Suprapubic skin (tissue), 4 donors: ENCODE measurements around the gene KCTD17. TPM values are rescaled to one million over a fixed set of nuclear protein-coding genes. Genes with fewer than 3 reads are reported as not detected.

Source experiments
- DNase-seq, 2 donors: peaks; one replicate each; pipeline ENCODE4 v3.0.0-alpha.2; 2019; ENCODE audit warnings: low spot score in 2 of 2
- H3K27ac ChIP-seq: fragments of 200-600 bp; sonication (generic); one replicate; pipeline ENCODE4 v1.5.1; 2019
- H3K27me3 ChIP-seq: fragments of 200-600 bp; sonication (generic); one replicate; pipeline ENCODE4 v1.5.1; 2019
- H3K36me3 ChIP-seq: fragments of 200-600 bp; sonication (generic); one replicate; pipeline ENCODE4 v1.5.1; 2019
- H3K4me1 ChIP-seq: fragments of 200-600 bp; sonication (generic); one replicate; pipeline ENCODE4 v1.5.1; 2019
- H3K4me3 ChIP-seq: fragments of 200-600 bp; sonication (generic); one replicate; pipeline ENCODE4 v1.5.1; 2019; ENCODE audit warnings: mild to moderate bottlenecking
- H3K9me3 ChIP-seq: fragments of 200-600 bp; sonication (generic); one replicate; pipeline ENCODE4 v1.5.1; 2019
- EP300 ChIP-seq: sonication (generic); formaldehyde crosslinking; IDR thresholded peaks from one replicate; pipeline ENCODE4 v1.6.1; 2017; ENCODE audit warnings: antibody characterized with exemption
- POLR2A ChIP-seq, 2 donors: fragments of 450-650 bp; IDR thresholded peaks; one replicate each; pipeline ENCODE4 v1.6.1; 2017; ENCODE audit warnings: antibody characterized with exemption in 2 of 2, mild to moderate bottlenecking in 2 of 2, moderate library complexity in 2 of 2
- POLR2AphosphoS5 ChIP-seq, 3 donors: sonication (generic); formaldehyde crosslinking; IDR thresholded peaks; one replicate each; pipeline ENCODE4 v1.6.1; 2017; ENCODE audit warnings: antibody characterized with exemption in 3 of 3
- whole genome bisulfite sequencing: methylation state at CpG from one replicate; pipeline ENCODE4 v1.1.5; 2018; 5-methylcytosine and 5-hydroxymethylcytosine counted together
- total RNA-seq, 4 donors: library from RNA; depleted of rRNA; stranded (reverse); fragments of >200 nt; gene quantifications; one replicate each; pipeline ENCODE4 v1.1.0, GENCODE V29; 2016
- TF ChIP-seq, protein P1 (sequence below), 2 donors: fragments of 200-600 bp in 1 of 2; fragments of 450-650 bp in 1 of 2; sonication (generic) in 1 of 2; IDR thresholded peaks; one replicate each; pipeline ENCODE4 v1.5.1; 2016 to 2019; ENCODE audit warnings: antibody characterized with exemption in 2 of 2, mild to moderate bottlenecking in 1 of 2, moderate library complexity in 1 of 2

KCTD17 gene
- total RNA-seq, 4 donors from 2014 or later, result 25.0 to 67.0 (median 35.7) TPM

DNA sequence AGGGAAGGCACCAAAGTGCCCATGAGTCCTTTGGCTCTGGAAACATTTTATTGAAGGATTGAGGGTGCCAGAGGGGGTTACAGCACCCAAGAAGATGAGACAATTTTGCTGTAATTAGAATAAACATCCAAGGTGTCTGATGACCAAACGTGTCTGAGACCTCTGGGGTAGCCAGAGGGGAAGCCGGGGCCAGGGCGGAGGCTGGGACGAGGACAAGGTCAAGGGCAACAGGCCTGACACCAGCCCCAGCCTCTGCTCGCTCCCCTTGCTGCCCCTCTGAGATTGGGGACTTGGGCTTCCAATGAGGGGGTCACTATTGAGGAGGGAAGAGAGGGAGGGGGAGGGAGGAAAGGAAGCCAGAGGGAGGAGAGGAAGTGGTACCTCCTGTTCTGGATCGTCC lies 32.4 kb downstream of the KCTD17 start:
- peaks cover 9% of the 10 kb centered on the region for H3K4me1 ChIP-seq
- 88% methylated on average over 6 of the region's 6 CpGs for WGBS
- no peak for TF ChIP-seq POLR2AphosphoS5 (IDR thresholded peaks at IDR 0.05)
- TF ChIP-seq EP300, result no peak
- no peak for TF ChIP-seq POLR2A (IDR thresholded peaks at IDR 0.05)
- TF ChIP-seq, protein P1, sequence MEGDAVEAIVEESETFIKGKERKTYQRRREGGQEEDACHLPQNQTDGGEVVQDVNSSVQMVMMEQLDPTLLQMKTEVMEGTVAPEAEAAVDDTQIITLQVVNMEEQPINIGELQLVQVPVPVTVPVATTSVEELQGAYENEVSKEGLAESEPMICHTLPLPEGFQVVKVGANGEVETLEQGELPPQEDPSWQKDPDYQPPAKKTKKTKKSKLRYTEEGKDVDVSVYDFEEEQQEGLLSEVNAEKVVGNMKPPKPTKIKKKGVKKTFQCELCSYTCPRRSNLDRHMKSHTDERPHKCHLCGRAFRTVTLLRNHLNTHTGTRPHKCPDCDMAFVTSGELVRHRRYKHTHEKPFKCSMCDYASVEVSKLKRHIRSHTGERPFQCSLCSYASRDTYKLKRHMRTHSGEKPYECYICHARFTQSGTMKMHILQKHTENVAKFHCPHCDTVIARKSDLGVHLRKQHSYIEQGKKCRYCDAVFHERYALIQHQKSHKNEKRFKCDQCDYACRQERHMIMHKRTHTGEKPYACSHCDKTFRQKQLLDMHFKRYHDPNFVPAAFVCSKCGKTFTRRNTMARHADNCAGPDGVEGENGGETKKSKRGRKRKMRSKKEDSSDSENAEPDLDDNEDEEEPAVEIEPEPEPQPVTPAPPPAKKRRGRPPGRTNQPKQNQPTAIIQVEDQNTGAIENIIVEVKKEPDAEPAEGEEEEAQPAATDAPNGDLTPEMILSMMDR (IDR thresholded peaks at IDR 0.05), result no peak
- no peak overlapping the region for H3K4me3 ChIP-seq
- DNase-seq, result no peak
- H3K9me3 ChIP-seq, result no peaks in the 10 kb centered on the region
- no peak overlapping the region for H3K27ac ChIP-seq
- H3K36me3 ChIP-seq, result no peaks in the 10 kb centered on the region
- peaks cover 13% of the 10 kb centered on the region for H3K27me3 ChIP-seq

DNA sequence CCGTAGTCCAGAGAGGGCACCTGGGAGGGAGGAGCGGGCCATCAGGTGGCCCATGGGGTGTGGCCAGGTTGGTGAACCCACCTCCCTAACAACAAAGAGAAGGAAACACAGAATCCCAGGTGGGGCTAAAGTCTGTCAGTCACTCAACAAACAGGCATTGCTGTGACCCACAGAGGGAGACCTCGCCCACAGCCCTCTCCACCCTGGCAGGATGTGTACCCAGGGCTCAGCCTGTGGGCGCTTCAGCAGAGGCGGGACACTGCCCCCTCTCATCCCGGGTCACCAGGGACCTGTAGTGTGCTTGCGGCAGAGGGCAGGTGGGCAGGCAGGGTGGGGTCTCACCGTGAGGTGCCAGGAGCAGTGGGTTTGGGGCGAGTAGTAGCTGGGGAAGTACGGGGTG lies 32.8 kb downstream of the KCTD17 start:
- Histone ChIP-seq H3K9me3 (no peaks in the 10 kb centered on the region), H3K36me3 (no peaks in the 10 kb centered on the region), H3K27me3 (peaks cover 16% of the 10 kb centered on the region), H3K27ac (no peak overlapping the region), H3K4me3 (no peak overlapping the region), H3K4me1 (peaks cover 9% of the 10 kb centered on the region)
- no peak for DNase-seq
- 95% methylated on average over 6 of the region's 10 CpGs for WGBS
- TF ChIP-seq EP300, result no peak
- TF ChIP-seq, protein P1 (IDR thresholded peaks at IDR 0.05), result no peak
- TF ChIP-seq POLR2AphosphoS5 (IDR thresholded peaks at IDR 0.05), result no peak
- no peak for TF ChIP-seq POLR2A (IDR thresholded peaks at IDR 0.05)

DNA sequence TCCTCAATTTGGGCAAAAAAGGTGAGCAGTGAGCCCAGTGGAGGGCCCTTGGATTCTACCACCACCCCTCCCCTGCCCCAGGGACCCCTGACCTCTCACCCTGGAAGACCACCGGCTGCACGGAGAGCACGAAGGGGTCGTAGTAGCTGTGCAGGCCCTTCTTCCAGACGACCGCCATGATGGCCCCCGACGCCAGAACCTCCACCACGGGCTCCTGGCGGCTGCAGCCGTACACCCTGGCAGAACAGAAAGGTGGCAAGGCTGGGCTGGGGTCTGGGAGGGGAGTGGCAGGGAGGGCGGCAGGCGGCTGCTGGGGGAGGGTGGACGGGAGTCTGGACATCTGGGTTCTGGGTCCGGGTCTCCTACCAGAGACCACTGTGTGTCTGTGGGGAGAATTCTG lies 34.6 kb downstream of the KCTD17 start:
- TF ChIP-seq EP300 (no peak), POLR2AphosphoS5 (IDR thresholded peaks at IDR 0.05) (no peak), POLR2A (IDR thresholded peaks at IDR 0.05) (no peak)
- TF ChIP-seq, protein P1 (IDR thresholded peaks at IDR 0.05), result no peak
- DNase-seq, result no peak
- Histone ChIP-seq H3K27ac (no peak overlapping the region), H3K9me3 (no peaks in the 10 kb centered on the region), H3K4me1 (peaks cover 7% of the 10 kb centered on the region), H3K4me3 (no peak overlapping the region), H3K36me3 (no peaks in the 10 kb centered on the region), H3K27me3 (peaks cover 20% of the 10 kb centered on the region)
- WGBS, result 77% methylated on average over 12 of the region's 15 CpGs

DNA sequence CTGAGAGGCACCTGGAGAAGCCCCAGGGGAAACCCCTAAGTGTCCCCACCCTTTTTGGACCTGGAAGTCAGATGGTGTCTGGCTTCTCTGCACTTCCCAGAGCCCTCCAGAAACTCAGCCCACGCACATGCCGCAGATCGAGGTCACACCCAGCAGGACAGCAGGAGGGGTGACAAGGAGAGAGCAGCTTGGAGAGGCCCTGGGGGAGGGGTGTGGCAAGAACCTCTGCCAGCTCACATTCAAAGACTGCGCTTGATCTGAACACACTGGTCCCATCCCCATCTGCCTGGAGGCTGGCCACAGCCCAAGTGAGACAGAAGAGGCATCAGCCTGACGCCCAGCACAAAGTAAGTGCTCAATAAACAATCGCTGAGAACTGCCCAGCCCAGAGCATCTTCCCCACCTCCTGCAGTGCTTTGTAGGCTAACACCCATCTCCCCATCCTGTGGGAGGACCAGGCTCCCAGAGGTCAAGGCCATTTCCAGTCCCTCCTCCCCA lies 36.6 kb downstream of the KCTD17 start:
- Histone ChIP-seq H3K4me3 (no peak overlapping the region), H3K9me3 (no peaks in the 10 kb centered on the region), H3K36me3 (no peaks in the 10 kb centered on the region), H3K27me3 (peaks cover 20% of the 10 kb centered on the region), H3K4me1 (peaks cover 7% of the 10 kb centered on the region), H3K27ac (no peak overlapping the region)
- 23% methylated on average over 6 of the region's 6 CpGs for WGBS
- TF ChIP-seq POLR2A (IDR thresholded peaks at IDR 0.05), result no peak
- TF ChIP-seq POLR2AphosphoS5 (IDR thresholded peaks at IDR 0.05), result no peak
- no peak for TF ChIP-seq EP300
- TF ChIP-seq, protein P1 (IDR thresholded peaks at IDR 0.05), result no peak
- no peak for DNase-seq

DNA sequence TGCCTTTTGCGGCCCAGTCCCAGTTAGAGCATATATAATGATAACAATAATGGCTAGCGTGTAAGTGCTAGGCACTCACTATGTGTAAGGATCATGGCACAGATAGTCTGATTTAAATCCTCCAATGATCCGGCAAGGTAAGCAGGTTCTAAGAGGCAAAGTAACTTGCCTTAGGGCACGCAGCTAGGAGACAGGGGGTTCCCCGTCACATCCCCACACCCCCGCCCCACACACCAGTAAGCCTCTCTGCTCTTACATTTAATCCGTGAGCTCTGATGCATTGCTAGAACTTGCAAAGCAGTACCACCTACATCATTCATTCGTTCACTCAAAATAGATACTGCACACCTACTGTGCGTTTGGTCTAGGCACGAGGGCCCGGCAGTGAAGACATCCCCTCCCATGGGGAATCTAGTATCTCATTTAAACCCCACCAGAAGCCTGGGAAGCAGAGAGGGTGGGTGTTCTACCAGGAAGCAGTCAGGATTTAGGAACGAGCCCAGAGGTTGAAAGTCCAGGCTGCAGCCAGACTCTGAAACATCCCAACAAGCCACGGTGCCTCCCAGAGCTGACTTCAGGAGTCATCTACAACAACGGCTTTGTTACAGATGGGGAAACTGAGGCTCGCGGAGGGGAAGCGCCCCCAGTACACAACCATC lies 37.3 kb downstream of the KCTD17 start:
- DNase-seq, result no peak
- no peak for TF ChIP-seq EP300
- no peak for TF ChIP-seq POLR2AphosphoS5 (IDR thresholded peaks at IDR 0.05)
- TF ChIP-seq, protein P1 (IDR thresholded peaks at IDR 0.05), result no peak
- TF ChIP-seq POLR2A (IDR thresholded peaks at IDR 0.05), result no peak
- H3K27ac ChIP-seq, result no peak overlapping the region
- H3K4me3 ChIP-seq, result no peak overlapping the region
- 61% methylated on average over 17 of the region's 17 CpGs for WGBS
- no peaks in the 10 kb centered on the region for H3K36me3 ChIP-seq
- peaks cover 23% of the 10 kb centered on the region for H3K27me3 ChIP-seq
- peaks cover 7% of the 10 kb centered on the region for H3K4me1 ChIP-seq
- H3K9me3 ChIP-seq, result no peaks in the 10 kb centered on the region
